Measurements from ENCODE around the gene ART1.
"Not testable (repeated sequence)": the region's sequence is repeated elsewhere in the genome, so short reads cannot be mapped to it uniquely, and the experiment has no call there.

Gene ART1, protein sequence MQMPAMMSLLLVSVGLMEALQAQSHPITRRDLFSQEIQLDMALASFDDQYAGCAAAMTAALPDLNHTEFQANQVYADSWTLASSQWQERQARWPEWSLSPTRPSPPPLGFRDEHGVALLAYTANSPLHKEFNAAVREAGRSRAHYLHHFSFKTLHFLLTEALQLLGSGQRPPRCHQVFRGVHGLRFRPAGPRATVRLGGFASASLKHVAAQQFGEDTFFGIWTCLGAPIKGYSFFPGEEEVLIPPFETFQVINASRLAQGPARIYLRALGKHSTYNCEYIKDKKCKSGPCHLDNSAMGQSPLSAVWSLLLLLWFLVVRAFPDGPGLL

DNA sequence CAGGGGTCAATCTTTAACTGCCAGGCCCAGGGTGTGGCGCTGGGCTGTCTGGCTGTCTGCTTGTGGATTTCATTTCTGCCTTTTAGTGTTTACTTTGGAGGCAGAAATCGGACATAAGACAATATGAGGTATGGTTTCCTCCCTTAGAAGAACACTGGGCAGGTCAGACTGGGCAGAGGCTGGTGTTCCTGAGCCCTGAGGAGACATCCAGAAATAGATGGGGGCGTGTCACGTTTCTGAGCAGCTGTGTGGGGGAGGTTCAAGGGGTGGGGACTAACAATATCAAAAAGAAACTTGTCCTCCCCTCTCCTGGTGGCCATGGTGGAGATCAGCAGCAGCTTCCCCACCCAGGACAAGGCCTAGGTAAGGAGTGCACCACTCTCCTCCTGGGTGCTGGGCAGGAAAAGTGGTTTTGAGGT lies at the start of gene ART1:
TSS of gene ART1 (plus strand) at position 312 of the 419 bp plus-strand sequence. CDS start 14,086 bp downstream, outside the sequence.
- no peak for DNase-seq

DNA sequence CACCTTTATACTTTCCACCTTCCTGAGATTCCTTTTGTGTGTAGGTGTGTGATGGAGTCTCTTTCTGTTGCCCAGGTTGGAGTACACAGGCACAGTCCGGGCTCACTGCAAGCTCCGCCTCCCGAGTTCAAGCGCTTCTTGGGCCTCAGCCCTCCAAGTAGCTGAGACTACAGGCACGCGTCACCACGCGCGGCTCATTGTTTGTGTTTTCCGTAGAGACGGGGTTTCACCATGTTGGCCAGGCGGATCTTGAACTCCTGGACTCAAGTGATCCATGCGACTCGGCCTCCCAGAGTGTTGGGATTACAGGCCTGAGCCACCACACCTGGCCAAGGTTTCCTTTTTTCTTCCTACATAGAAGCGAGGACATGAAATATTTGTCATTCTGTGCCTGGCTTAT lies 47.2 kb upstream of the ART1 start:
- not testable (repeated sequence) for DNase-seq

DNA sequence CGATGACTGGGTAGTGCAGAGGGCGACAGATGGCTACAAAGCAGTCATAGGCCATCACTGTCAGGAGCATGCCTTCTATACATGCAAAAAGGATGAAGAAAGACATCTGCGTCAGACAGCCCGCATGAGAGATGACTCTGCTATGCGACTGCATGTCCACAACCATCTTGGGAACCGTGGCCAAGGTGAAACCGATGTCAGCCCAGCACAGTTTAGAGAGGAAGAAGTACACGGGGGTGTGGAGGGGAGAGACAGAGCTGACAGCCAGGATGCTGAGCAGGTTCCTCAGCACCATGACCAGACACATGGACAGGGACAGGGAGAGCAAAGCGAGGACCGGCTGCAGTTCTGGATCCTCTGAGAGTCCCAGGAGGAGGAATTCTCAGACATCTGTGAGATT lies 44.7 kb upstream of the ART1 start:
- not testable (repeated sequence) for DNase-seq

DNA sequence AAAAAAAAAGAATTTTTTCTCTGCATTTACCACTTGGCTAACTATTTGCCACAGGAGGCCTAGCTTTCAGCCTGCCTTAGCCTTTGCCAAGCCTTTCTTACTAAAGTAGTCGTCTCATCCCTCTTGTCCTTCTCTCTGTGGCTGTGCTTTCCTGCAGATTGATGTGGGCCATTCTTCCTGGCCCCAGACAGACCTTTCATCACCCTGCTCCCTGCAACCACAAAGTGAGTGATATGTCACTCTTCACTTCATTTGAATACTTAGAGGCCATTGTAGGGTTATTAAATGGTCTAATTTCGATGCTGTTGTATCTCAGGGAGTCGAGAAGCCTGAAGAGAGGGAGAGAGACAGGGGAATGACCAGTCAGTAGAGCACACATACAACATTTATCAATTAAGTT lies 40.8 kb upstream of the ART1 start:
- DNase-seq: no peak

DNA sequence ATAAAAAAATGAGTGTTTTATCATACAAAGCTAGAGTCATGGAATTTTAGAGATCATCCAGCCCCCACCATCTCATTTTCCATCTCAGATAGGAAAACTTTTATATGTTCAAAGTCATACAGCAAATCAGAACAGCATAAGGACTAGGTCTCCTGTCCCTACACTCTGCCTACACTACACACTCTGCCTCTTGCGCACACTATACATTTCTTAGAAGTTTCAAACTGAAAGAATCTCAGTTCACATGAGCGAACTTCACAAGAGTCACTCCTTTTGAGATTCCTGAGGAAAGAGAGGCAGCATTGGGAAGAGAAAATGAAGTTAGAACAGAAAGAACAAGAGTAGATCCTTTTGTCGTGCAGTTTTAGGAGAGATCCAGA lies 39.7 kb upstream of the ART1 start:
- no peak for DNase-seq

DNA sequence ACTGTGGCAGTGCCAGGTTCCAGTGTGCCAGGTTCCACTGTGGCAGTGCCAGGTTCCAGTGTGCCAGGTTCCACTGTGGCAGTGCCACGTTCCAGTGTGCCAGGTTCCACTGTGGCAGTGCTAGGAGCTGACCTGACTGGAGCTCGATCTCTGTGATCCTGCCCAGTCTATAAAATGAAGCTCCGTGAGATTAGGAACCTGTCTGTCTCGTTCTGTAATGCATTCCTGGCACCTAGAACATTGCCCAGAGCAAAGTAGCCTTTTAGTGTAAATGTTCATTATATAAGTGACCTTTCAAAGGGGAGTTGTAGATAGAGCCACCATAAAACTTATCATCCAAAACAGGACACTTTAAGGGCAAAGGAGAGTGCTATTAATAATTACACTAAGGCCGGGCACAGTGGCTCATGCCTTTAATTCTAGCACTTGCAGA lies 39.1 kb upstream of the ART1 start:
- DNase-seq: no peak

DNA sequence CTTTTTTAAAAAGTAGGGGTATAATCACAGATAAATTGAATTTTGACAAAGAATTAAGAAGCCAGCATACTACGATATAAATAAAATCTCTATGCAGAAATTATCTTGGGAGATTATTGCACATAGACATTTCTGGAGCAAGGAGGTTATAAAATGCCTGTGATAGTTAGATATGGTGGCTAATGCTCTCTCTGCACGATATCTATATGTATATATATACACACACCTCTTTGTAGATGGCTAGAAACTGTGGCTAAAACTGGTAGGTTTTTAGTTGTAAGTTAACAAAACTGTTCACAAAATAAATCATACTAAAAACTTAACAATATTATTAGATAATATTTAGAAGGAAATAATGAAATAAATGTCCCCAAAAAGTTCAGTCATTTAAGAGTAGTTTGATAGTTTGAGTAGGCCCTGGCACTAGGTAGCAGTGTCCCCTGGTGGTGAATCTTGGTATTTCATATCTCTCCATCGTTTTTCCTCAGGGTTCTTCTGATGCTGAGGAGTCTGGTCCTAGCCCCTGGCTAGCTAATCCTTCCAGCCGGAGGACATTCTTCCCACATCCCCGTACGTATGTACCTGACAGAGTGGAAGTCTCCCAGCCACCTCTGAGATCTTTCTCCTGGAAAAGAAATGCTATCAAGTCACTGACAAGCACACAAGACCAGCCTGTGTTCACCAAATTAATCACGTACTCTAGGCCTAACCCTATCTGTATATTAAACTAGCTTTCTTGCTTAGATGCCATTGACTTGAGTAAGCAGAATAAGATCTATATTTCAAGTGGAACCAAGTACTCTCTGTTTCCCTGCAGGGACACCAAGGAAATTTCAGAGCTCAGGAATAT lies 35.3 kb upstream of the ART1 start:
- no peak for DNase-seq

DNA sequence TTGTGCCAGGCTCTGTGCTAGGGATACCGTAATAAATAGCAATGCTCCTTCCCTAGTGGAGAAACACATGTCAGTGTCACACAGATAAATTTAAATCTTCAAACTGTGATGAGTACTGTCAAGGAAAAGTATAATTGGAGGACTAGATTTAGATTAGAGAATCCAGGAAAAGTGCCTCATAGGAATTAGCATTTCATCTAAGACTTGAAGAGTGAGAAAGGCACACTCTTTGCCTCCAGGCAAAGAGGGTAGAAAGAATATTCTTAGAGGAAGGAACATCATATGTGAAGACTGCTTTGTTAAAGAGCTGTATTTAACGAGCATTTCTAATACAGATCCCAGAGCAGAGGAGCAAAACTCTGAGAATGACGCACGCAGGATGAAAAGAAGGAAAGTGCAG lies 34.1 kb upstream of the ART1 start:
- no peak for DNase-seq

DNA sequence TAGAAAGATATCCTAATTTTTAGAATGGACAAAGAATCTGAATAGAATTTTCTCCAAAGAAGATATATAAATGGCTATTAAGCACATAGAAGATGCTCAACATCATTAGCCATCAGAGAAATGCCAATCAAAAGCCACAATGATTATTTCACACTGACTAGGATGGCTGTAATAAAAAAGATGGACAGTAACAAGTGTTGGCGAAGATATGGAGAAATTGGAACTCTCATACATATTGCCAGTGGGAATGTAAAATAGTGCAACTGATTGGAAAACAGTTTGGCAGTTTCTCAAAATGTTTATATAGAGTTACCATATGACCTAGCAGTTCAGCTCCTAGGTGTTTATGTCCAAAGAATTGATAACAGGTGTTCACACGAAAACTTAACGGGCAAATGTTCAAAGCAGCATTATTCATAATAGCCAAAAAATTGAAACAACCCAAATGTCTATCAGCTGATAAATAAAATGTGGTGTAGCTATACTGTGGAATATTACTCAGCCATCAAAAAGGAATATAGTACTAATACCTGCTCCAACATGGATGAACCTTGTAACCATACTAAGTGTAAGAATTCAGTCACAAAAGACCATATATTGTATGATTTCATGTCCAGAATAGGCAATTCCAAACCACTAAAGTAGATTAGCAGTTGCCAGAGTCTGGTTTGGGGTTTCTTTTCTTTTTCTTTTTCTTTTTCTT lies 32.8 kb upstream of the ART1 start:
- no peak for DNase-seq

DNA sequence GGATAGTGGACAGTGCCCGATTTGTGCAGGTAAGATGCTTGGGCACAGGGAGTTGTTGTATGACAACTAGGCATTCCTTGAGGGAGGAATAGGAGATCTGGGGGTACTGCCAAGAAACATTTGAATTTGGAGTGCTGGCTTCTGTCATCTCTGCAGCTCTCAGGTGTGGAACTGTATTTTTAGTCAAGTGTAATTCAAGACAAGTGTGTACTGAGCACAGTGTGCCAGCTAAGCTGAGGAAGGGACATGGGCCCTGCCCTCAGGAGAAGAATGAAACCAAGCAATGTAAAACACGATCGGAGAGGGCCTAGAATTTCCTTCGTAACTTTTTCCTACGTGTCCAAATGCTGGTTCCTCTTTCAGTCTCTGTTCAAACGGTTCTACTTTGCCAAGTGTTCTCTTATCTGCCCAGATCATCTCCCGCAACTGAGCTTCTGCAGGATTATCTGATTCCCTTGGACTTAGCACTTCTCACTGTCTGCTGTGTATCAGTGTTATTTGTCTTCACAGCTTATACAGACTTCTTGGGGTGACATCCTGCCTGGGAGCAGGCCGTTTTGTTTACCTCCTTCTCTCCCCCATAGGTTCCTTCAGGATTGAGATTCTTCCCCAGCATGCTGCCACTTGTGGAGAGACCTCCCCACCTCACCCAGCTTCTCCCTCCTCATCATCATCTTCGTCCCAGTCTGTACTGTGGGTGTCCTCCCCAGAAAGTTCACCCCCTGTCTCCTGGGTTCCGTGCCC lies 30.8 kb upstream of the ART1 start:
- no peak for DNase-seq

DNA sequence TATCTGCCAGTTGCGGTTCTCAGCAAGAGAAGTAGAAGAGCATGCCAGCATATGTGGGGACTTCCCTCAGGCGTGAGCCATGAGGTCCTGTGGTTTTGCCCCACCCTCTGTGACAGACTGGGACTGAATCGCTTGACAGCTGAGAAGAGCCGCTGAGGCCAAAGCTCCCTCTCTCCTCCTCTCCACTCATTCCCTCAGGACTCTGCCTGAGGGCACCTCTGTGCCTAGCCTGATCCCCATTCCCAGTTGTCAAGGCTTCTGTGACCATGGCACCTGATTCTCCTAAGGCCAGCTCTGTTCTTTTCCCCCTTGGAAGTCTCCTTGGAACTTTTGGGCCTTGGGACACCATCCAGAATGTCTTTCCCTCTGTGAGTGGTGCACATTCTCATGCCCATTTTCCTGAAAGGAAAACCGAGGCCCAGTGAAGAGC lies 30.2 kb upstream of the ART1 start:
- peak; percentile 78 for DNase-seq

DNA sequence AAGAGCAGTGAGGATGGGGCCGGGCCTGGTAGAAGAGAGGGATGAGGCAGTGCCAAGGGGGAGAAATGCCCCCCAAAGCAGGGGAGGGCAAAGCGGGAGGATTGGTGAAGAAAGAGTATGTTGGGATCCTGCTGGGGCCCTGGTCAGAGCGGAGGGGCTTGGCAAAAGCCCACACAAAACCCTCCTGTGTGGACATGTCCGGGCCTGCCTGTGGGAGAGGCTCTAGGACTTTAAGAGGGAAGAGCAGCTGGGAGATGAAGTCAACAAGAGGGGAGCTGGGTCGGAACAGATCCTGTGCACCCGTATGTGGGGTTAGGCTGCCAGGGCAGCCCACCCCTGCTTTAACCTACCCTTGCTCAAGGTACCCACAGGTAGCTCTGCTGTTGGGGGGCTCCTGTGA lies 28.9 kb upstream of the ART1 start:
- DNase-seq: no peak

DNA sequence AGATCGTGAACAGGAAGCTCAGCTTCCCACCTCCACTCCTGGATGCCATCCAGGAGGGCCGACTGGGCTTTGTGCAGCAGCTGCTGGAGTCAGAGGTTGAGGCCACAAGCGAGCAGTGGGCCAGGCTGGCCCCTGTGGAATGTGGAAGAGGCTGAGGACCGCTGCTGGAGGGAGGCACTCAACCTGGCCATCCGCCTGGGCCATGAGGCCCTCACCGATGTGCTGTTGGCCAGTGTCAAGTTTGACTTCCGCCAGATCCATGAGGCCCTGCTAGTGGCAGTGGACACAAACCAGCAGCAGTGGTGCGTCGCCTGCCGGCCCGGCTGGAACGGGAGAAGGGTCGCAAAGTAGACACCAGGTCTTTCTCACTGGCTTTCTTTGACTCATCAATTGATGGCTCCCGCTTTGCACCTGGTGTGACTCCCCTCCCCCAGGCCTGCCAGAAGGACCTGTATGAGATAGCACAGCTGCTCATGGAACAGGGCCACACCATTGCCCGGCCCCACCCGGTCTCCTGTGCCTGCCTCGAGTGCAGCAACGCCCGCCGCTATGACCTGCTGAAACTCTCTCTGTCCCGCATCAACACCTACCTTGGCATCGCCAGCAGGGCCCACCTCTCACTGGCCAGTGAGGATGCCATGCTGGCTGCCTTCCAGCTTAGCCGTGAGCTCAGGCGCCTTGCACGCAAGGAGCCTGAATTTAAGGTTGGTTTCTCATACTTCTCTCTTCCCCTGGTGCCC lies 28.0 kb upstream of the ART1 start:
- no peak for DNase-seq

DNA sequence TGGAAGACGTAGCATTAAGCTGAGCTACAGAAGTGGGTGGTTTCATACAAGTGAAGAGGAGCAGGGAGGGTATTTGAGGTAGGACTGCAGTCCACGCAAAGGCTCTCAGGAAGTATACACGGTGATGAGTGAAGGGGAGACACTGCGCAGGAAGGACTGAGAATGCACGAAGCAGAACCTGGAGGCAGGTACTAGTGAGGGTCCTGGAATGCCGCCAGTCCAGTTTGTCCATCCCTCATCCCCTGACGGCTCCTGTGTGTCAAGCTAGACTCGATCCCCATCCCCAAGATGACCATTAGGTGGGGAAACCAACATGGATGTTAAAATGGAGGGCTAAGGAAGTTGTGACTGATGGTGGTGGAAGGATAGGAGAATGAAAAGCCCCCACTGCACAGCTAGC lies 26.9 kb upstream of the ART1 start:
- no peak for DNase-seq

DNA sequence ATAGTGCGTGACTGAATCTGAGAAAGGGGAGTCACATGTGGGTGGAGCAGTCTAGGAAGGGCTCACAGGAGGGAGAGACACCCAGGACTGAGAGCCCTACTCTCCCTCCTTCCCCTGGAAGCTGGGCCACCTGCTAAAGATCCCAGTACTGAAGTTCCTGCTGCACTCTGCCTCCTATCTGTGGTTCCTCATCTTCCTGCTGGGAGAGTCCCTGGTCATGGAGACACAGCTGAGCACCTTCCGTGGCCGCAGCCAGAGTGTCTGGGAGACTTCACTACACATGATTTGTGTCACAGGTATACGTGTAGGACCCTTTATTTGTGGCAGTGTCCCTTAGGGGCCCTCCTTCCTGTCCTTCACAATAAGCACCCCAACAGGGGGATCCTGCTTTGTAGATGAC lies 22.4 kb upstream of the ART1 start:
- no peak for DNase-seq

DNA sequence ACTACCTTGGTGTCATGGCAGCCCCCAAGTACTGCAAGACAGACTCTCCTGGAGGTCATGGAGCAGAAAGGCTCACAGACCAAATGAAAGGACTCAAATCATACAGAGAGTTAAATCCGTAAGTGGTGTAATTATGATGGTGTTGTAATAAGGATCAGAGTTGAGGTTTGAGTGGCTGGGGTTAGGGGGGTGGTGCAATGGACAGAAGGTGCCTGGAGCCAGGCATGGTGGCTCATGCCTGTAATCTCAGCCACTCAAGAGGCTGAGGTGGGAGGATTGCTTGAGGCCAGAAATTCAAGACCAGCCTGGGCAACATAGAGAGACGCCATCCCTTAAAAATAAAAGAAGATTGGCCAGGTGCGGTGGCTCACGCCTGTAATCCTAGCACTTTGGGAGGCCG lies 21.8 kb upstream of the ART1 start:
- no peak for DNase-seq

DNA sequence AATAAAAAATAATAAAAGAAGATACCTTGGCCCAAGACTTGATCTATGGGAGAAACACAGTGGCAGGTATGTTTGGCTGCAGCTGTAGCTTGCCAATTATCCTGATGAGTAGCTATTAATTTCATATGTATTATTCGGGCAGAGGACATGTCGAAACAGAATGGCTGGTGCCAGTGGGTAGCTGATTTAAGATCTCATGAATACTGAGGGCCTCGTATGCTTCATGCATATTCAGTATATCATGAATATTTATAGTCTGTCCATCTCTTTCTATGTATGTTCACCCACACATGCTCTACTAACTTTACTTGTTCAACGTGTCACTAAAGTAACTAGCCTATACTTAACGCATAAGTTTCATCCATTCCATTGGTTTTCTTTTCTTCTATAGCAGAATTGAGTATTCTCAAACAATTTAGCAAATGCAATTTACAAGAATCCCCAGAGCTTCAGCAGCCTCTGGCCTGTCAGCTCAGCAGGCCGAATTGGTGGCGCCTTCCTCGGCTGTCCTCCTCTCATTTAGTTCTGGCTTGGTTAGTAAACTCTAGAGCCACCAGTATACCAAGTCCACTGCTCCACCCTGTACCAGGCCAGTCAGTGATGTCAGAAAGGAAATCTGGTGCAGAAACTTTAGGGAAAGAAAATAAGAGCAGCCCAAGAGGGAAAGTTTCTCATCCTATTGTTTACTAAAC lies 21.0 kb upstream of the ART1 start:
- DNase-seq: no peak

DNA sequence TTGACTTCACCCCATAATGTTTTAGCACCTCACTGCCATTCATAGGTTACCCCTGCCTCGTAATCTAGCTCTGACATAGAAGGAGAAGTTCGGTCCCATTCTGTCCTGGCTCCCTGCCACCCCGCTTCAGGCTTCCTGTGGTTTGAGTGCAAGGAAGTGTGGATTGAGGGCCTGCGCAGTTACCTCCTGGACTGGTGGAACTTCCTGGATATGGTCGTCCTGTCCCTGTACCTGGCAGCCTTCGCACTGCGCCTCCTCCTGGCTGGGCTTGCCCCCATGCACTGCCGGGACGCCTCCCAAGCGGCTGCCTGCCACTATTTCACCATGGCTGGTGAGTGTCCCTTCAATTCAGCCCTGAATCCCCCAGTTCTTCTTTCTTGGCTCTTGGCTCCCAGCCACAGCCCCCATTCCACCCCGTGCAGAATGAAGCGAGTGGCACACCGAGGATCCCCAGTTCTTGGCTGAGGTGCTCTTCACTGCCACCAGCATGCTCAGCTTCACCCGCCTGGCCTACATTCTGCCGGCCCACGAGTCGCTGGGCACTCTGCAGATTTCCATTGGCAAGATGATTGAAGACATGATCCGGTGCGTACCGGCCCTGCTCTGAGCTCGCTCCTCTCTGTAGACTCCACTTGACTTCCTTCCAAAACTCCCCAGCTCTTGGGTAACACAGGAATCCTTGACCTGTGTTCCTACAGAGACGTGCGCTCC lies 18.5 kb upstream of the ART1 start:
- DNase-seq: no peak

DNA sequence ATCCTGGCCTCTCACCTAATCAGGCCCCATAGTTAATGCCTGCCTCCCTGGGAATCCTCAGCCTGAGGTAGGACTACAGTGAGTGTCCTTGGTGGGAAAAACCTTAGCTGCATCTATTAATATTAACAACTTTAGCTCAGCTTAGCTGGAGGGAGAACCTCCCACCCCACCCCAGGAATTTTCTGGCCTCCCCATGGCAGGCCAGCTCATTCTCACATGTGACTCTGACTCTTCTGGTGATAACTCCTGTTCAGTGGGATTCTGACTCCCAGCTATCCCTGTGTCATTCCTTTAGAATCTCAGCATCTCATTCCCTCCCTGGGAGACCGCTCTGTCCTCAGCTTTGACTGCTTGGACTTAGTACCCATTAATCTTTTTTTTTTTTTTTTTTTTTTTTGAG lies 17.6 kb upstream of the ART1 start:
- DNase-seq: no peak

DNA sequence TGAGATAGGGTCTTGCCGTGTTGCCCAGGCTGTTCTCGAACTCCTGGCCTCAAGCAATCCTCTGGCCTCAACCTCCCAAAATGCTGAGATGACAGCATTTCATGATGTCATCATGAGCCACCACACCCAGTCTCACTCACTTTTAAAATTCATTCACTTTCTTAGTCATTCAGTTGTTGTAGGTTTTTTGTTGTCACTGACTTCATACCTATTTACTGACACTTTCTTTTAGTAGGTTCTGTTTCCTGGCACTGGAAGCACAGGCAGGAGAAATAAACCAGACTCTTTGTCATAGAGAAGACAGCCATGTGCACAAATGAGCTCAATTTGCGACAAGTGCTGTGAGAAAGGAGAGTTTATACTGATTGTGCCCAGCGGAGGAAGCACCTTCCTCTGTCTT lies 13.6 kb upstream of the ART1 start:
- no peak for DNase-seq
